GM19099 (cell line): Measurements from ENCODE around the gene ETFB.

Experiments
- POLR2A ChIP-seq: IDR thresholded peaks from 3 replicates; pipeline ENCODE4 v1.6.1; 2011; ENCODE audit warnings: low read depth; ENCODE audit not compliant: insufficient read length; ENCODE audit errors: extremely low read depth

ETFB gene

GRCh38 chr19:51327066-51328001 lies 38.9 kb downstream of the ETFB start:
- no peak for TF ChIP-seq POLR2A

DNA sequence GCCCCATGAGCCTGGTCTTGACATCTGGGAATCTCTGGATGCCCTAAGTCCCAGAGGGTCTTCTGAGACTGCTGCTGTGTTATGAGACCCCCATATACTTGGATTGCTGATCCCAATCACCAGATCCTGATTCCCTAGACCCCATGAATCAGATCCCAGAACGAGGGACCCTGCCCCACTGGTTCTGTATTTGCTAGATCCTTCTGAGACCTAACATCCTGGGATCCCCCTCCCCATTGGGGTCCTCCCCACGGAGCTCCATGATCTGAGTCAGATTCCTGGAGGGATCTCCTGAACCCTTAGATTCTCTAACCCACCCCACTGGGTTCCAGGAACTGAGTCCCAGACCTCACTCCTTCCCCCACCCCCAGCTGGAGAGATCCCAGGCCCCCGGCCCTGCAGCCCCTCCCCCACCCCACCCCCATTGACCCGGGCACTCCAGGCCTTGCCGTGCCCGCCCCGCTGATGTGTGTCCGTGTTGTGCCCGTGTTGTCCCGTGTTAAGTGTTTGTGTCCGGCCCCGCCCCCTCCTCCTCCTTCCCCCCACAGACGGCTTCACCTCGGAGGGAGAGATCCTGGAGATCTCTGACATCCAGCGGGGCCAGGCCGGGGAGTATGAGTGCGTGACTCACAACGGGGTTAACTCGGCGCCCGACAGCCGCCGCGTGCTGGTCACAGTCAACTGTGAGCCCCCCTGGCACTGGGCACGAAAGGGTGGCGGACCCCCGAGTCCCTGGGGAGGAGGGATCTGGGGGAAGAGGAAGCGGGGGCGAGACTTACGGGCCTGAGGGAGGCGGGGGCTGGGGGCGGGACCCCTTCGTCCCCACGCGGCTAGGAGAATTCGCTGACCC lies 39.7 kb downstream of the ETFB start:
- no peak for TF ChIP-seq POLR2A

DNA sequence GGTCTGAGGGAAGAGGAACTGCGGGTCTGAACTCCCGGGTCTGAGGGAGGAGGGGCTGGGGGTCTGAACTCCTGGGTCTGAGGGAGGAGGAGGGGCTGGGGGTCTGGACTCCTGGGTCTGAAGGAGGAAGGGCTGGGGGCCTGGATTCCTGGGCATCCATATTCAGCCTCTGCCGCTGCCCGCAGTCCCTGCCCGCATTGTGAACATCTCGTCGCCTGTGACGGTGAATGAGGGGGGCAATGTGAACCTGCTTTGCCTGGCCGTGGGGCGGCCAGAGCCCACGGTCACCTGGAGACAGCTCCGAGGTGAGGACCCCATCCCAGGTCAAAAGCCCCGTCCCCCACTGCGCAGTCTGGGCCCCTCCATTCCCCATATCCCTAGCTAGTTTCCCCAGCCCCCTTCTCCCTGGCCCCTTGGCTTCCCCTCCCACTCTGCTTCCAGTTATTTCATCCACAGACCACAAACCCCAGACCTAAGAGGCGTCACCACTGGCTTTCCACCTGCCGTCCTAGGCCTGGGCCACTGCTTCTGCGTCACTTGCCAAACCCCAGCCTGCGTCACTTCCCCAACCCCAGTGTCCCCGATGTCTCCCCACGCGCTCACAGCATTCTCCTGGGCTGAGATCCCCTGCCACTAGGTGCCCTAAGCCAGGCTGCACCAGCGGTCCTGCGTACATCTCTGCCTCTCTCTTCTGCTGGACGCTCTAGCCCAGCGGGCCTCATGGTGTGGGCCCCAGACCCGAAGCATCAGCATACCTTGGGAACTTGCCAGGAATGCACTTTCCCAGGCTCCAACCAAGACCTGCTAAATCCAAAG lies 40.8 kb downstream of the ETFB start:
- TF ChIP-seq POLR2A = no peak

DNA sequence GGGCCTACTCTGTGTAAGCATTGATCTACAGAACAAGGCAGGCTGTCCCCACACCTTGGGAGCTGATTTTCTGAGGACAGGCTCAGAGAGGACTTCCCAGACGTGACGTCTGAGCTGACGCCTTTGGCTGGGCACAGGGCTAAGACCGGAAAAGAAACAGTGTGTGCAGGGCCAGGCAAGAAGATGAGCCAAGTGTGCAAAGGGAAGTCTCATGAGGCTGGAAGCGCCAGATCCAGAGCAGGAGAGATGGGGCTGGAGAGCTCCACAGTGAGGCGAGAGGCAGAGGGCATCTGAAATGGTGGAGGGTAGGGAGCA lies 42.1 kb downstream of the ETFB start:
- TF ChIP-seq POLR2A = no peak

- no peak for TF ChIP-seq POLR2A
Observed at GRCh38 chr19:51323481-51324166, 42.6 kb downstream of the ETFB start.

DNA sequence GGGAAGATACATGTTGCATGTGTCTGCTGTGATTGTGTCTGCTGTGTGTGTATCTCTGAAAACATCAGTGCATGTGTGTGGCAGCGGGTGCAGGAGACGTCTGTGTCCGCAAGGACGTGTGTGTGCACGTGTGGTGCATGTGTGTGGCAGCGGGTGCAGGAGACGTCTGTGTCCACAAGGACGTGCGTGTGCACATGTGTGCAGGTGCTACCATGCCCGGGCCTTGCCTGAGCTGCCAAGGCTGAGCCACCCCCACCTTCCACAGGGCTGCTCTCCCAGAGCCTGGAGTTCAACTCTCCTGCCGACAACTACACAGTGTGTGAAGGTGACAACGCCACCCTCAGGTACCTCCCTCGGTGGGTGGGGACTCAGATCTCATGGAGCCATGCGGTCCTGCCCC lies 44.4 kb downstream of the ETFB start:
- no peak for TF ChIP-seq POLR2A

GRCh38 chr19:51320280-51320657 lies 45.9 kb downstream of the ETFB start:
- TF ChIP-seq POLR2A = no peak

DNA sequence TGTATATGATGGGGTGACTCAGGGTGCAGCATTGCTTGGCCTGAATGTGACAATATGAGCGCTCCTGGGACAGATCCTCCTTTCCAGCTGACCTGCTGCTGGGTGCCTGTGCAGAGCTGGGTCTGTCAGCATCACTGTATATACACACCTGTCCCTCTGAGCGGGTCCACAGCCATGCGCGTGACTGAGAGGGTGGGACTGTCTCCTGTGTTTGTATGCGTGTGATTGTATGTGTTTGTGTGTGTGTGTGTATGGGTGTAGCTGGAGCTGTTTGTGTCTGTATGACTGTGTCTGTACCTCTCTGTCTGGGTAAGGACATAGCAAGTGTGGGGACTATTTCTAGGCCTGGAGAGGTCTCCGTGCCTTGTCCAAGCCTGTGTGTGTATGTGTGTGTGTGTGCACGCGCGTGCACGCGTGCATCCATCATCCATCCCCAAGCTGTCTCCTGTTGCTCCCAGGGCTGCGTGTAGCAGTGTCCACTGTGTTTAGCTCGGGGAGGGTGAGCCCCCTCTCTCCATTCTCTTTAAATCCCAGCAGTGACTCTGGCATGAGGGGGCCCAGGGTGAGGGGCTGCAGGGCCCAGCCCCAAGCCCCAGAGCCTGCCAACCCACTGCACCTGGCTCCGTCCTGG lies 46.4 kb downstream of the ETFB start:
- no peak for TF ChIP-seq POLR2A

- no peak for TF ChIP-seq POLR2A
Observed at GRCh38 chr19:51318687-51319648, 47.2 kb downstream of the ETFB start.

DNA sequence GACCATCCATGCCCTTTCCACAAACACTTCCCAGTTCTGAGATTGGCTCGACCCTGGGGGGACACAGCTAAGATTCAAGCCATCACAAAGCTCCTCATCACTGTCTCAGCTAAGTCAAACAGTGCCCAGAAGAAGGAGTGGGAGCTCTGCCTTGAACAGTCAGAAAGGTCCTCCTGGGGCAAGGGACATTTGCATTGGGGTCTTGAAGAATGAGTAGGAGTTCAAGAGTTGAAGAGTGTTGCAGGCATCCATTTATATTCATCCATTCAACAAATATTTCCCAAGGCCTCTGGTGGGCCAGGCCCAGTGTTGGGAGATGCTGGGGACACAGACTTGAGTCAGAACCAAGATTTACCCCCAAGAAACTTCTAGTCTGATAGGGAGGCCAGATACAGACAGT lies 48.2 kb downstream of the ETFB start:
- no peak for TF ChIP-seq POLR2A

DNA sequence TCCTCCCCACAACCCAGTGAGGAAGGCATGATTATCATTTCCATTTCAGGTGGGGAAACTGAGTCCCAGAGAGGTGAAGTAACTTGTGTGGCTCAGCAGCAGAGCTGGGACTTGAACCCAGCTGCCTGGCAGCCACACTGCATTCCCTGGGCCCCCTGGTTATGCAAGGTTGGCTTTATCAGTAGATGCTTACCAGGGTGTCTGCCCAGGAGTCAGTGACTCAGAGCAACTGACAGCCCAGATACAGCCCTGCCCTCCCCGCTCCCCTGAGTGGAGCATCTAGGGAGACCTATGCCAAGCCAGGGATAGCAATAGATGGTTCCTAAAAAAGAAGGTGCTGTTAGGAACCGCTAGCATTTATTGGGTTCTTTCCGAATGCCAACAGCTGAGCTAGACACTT lies 48.8 kb downstream of the ETFB start:
- TF ChIP-seq POLR2A = no peak

DNA sequence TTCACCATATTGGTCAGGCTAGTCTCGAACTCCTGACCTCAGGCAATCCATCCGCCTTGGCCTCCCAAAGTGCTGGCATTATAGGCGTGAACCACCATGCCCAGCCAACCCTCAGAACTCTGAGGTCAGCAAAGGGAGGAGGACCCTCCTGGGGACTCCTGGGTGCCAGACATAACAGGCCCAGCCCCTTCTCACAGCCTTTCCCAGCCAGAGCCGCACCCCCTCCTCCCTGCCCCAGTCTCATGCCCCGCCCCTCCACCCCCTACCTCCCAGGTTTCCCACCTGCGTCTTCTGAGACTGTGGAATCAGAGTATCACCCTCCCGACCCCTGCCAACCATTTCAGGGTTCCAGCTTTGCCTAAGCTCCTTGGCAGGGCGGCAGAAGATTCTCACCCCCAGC lies 49.5 kb downstream of the ETFB start:
- TF ChIP-seq POLR2A = no peak

DNA sequence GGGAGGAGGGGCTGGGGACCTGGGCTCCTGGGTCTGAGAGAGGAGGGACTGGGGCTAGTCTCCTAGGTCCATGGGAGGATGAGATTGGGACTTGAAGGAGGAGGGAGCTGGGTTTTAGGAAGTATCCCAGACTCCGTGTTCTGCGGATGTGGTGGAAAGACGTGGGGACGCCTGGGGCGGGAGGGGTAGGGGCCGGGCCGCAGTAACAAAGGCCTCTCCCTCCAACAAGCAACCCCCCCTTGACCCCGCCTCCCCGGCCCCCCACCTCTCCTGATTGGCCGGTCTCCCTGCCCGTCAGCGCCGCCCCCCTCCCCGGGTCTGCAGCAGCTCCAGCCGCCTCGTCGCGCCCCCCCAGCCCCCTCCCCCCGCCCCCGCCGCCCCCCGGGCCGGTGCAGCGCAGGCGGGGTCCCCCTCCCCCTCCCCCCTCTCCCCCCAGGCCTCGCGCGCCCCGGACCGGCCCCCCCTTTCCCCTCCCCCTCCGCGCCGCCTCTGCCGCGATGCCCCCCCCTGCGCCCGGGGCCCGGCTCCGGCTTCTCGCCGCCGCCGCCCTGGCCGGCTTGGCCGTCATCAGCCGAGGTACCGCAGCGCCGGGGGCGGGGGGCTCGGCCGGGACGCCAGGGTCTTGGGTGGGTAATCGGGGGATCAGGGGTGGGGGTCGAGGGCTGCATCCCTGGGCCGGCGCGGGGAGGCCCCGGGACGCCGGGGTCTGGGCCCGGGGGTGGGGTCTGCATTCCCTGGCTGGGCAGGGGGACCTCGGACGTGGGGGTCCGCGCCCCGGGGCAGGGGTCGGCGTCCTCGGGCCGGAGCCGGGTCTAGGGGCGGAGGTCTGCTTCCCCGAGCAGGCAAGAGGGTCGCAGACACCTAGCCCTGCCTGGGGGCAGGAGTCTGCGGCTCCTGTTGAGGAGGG lies 54.6 kb downstream of the ETFB start, which contains the start of gene IGLON5:
Gene IGLON5, plus strand, starts transcription at position 294 of the 907 bp plus-strand sequence. Its CDS starts 204 bp downstream, at position 498.
- TF ChIP-seq POLR2A = no peak
